Measurements from ENCODE around the gene TST. TPM values are rescaled to one million over a fixed set of nuclear protein-coding genes. Genes with fewer than 3 reads are reported as not detected.
"Not testable (repeated sequence)": the region's sequence is repeated elsewhere in the genome, so short reads cannot be mapped to it uniquely, and the experiment has no call there.

TST gene
- polyA plus RNA-seq, 1 donor = 19.6 TPM

- no peak for DNase-seq (ENCODE audit: low read depth)
These were observed 3.7 kb downstream of the TST start for GRCh38 chr22:37015587-37015878.

GRCh38 chr22:37014835-37015586, 4.2 kb downstream of the TST start:
- no peak for DNase-seq (ENCODE audit: low read depth)

DNA sequence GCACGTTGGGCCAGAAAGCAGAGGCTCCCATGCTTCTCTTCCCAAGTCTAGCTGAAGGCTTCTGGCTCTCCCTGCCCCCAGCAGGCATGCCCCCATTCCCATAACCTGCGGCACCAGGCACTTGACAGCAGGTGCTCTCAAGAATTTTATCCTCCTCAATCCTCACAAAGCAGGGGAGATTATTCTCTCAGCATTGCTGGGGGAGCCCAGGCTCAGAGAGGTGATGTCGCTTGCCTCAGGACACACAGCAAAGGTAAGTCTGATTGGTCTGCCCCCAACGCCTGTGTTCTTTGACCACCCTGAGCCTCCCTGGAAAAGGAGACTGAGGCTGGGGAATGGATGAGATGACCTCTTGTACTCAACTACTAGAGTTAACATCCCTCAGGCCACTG, 4.8 kb downstream of the TST start:
- DNase-seq (ENCODE audit: low read depth) = no peak

- no peak for DNase-seq (ENCODE audit: low read depth)
These were observed 6.3 kb downstream of the TST start for GRCh38 chr22:37012956-37013355.

GRCh38 chr22:37012262-37012904, 6.9 kb downstream of the TST start:
- no peak for DNase-seq (ENCODE audit: low read depth)

DNA sequence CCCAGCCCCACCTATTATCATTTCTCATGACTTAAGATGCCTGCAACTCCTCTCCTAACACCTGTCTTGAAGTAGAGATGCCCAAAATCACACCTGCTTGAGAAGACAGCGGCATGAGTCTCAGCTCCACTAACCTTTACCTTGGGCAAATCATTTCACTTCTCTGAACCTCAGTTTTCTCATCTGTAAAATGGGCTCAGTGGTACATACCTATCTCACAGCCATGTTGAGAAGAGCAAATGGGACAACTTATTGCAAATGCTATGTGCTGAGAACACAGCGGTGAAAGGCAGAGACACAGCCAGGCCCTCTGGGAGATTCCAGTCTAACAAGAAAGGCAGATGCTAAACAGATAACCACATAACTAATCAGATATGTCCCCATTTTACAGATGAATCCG, 7.8 kb downstream of the TST start:
- no peak for DNase-seq (ENCODE audit: low read depth)

DNA sequence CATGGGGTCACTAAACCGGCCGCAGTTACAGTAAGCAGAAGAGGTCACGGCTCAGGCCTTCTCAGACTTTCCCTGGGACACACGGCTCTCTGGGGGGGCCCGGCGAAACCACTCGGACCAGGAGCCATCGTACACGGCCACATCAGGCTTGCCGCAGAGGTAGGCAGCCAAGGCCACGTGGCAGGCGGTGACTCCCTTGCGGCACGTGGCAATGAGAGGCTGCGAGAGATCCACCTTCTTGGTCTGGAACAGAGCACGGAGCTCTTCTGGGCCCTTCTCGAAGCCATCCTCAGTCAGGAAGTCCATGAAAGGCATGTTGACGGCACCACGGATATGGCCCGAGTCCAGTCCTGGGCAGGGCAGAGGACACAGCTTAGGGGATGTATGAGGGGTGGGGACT, 8.3 kb downstream of the TST start:
- no peak for DNase-seq (ENCODE audit: low read depth)

DNA sequence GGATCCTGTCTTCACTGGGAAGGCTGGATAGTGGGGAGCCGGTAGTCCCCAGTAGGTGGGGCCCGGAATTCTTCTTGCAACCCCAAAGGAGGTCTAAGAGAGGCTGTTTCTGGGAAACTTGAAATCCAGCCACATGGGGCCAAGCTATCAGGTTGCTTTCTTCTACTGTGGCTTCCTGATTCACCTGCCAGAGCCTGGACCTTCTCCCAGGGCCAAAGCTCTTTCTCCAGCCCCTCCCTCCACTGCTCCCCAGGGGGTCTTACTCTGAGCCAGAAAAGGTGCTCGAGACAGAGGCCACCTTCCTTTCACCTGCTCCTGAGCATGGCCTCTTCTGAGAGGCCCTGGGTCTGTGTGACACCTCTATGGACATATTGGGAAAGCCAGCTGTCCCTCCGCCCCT, 9.1 kb downstream of the TST start:
- DNase-seq (ENCODE audit: low read depth) = no peak

DNA sequence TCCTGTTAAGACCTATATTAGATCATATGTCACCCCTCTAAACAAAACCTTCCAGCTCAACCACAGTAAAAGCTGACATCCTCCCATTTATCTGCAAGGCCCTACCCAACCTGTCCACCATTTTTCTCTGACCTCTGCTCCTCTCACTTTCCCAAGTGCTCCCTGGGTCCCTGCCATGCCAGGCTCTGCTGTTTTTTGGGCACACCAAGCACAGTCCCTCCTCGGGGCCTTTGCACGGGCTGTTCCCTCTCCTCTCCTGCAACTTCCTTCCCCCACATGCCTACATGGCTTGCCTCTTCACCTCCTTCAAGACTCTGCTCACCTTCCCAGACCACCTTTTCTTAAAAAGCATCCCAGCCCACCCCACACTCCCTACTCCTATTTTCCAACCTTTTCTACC, 9.8 kb downstream of the TST start:
- no peak for DNase-seq (ENCODE audit: low read depth)

DNA sequence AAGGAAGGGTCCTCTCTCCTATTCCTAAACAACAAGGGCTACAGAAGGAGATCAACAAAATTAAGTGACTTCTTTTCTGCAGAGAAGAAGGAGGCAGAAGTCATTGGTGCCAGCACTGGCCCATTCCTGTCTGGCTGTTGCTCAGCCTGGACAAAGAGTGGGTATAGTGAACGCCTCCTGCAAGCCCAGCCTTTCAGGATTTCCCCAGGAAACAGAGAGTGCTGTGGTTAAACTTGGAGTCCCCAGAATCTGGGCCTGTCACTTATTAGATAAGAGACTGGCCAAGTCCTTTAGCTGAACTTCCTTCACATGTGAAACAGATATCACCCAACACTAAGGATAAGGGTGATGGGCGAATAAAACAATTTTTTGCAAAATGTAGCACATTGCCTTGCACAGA, 10.9 kb downstream of the TST start:
- DNase-seq (ENCODE audit: low read depth) = no peak

DNA sequence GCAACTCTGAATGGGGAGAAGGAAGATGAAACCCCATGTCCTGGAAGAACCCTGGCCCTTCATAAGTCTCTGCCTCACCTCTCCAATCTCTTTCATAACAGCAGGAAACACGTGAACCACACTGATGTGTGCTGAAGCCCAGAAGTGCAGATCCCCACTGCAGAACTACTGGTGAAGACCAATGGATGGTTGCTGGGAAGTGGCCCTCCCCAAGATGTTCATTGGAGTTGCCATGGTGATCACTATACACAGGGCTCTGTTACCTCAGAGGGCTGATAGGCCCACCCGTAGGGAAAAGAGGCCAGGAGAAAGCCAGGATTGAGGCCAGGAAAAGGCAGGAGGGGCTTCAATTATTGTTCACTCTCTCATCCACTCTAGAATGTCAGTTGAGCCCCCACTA, 11.6 kb downstream of the TST start:
- no peak for DNase-seq (ENCODE audit: low read depth)

DNA sequence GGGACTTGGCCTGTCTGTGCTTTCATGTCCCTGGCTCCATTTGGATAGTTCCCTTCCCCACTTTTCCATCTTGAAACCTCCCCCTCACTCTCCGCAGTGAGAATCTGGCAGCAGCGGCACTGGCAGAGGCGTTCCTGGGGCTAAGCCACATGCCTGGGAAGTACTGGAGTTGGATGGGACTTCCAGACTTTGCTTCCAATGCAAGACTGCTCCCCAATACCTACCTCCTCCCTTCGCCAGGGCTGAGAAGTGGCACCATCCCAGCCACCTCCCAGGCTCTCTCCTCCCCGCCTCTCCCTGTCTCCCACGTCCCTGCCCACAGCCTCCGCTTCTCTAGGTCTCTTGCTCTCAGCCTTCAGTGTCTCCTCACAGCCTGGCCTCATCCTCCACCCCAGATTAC, 16.6 kb downstream of the TST start:
- DNase-seq (ENCODE audit: low read depth) = no peak

DNA sequence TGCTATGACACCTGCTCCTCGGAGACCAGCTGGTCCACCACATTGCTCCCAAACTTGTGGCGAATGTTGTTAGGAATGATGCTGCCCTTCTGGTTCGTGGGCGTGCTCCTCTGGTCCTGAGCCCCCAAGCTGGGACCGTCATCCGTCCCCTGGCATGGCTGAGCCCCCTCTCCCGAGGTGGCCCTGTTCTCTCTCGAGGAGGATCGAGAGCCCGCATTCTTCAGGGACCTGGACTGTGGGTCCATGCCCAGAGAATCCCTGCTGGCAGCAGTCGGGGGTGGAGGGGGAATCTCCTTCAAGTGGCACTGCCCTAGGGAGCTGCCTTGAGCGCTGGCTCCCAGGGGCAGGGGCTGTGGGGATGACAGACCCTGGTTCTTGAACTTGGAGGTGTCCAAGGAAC, 17.4 kb downstream of the TST start:
- no peak for DNase-seq (ENCODE audit: low read depth)

DNA sequence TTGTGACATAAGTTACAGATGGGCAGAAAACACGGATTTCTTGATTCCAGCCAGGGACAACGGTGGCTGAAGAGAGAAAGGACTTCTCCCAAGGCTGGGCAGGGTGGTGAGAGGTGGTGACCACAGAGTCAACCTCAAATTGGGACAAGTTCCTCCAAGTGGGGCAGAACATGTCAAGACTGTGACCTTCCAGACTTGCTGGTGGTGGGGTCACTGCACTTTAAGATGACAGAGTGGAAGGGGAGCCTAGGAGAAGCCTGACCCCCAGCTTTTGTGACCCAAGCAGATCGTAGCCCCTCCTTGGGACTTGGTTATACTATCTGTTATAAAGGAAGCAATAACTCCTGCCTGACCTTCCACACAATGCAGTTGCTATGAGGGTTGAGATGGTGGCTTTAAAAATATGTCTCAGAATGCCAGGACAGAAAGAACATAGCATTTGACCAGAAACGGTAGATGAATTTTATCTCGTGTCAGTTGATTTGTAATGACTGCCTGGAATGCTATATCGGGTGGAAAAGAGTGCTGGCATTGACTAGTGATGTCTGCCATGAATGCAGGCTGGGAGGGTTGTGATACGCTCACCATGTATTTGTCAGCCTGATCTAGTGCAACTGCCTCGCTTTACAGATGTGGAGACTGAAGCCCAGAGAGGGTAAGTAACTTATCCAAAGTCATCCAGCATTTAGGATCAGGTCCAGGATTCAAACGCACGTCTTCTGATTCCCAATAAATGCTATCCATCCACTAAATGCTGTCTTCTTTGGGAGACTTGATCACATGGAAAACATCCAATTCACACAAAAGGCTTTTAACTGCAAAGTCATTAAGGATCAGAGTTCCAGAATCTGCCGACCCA, 18.3 kb downstream of the TST start:
- no peak for DNase-seq (ENCODE audit: low read depth)

DNA sequence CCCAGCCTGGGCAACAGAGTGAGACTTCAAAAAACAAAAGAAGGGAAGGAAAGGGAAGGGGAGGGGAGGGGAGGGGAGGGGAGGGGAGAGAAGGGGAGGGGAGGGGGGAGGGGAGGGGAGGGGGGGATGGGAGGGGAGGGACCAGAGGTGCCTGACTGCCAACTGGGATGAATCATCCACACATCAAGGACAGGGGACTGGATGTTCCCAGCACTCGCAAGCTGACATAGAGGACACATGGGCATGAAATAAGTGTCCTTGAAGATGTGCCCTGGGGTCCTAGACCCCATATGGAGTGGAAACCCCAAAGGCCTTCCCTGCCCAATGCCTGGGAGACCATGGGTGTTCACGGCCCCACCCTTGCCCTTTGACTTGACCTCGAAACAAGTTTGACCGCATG, 19.8 kb downstream of the TST start:
- DNase-seq (ENCODE audit: low read depth) = no peak

DNA sequence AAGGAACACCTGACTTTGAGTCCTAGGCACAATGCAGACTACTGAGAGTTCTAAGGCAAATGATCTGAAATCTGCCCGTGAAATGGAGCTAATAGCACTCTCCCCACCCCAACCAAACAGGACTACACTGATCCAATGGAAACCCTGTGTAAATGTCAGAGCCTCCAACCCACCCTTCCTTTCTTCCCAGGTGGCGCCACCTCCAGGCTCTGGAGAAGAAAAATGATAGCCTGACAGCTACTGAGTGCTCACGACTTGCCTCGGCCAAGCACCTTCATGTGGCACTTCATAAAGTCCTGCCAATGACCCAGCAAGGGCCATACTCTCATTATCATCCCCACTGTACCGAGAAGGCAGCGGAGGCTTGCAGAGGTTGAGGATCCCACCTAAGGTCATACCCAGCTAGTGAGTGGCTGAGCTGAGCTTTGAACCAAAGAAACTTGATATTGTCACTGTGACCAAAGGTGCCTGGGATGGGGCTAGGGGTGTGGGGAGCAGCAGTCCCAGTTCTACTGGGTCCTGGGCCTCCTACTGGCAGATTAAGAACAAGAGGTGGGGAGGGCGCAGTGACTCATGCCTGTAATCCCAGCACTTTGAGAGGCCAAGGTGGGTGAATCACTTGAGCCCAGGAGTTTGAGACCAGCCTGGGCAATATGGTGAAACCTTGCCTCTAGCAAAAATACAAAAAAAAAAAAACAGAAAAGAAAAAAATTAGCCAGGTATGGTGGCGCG, 20.5 kb downstream of the TST start:
- no peak for DNase-seq (ENCODE audit: low read depth)

- no peak for DNase-seq (ENCODE audit: low read depth)
These were observed 21.5 kb downstream of the TST start for GRCh38 chr22:36997746-36998145.

DNA sequence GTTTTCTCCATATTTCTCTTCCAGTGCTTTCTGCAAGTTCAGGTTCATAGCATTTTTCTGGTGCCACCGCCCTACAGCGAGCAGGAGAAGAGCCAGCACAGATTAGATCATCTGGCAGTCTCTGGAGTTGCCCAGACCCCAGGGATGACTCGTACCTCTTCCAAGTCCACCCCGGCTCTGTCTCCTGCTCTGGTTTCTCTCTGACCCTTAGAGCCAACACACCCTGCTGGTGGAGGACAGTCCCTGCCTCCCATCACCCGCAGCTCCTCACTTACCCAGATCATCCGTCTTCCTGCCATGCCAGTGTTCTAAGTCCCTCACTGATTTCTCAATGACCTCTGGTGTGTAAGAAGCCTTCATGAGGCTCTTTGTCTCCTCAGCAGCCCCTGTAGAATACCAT, 28.0 kb downstream of the TST start:
- no peak for DNase-seq (ENCODE audit: low read depth)

DNA sequence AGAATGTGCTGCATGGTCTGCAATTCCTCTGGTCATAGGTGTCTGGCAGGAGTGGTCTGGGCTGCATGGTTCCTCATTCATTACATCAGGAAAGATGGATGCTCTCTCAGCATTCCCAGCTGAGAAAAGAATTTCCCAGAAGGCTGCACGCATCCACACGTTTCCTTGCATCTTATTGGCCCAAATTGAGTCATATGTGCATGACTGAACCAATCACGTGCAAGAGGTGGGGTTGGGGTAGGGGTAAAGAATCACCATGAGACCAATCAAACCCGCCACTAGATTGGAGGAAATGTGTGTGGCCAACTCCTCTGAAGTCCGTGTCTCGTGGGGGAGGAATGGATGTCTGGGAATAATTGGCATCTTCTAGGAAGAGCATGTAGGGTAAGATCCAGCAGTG, 28.8 kb downstream of the TST start:
- no peak for DNase-seq (ENCODE audit: low read depth)

GRCh38 chr22:36989012-36989411, 30.2 kb downstream of the TST start:
- DNase-seq (ENCODE audit: low read depth) = not testable (repeated sequence)

DNA sequence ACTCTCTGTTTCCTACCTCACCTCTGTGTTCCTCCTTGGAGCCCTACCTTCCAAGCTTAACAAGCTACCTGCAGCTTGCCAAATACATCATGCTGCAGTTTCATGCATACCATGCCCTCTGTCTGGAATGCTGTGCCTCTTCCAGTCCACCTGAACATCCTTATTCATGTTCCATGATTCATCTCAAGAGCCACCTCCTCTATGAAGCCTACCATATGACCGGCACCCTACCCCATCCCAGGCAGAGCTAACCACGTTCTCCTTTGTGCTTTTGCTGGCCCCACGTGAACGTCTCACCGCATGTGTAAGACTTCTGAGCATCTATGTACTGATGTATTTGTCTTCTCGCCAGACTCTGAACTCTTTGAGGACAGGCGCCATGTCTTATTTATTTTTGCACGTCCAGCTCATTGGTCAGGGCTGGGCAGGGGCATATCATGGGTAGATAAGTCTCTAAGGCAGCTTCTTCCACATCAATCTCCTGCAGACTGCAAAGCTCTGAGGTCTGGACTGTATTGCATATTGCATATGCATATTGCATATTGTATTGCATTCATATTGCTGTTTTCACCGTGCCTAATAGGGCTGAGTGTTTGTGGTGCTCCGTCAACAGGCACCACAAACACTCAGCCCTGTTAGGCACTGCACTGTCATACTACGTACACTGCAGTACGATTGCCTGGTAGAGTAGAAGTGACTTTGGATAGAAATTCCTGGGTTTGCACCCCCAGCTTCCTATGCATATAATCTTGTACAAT, 31.0 kb downstream of the TST start:
- DNase-seq (ENCODE audit: low read depth) = no peak

All from forelimb muscle (tissue), 1 donor.